ENCODE measurements around the gene EHF. TPM values are rescaled to one million over a fixed set of nuclear protein-coding genes. Genes with fewer than 3 reads are reported as not detected.

EHF gene
- total RNA-seq, 2 donors from 2014 or later: 289 to 316 TPM

DNA sequence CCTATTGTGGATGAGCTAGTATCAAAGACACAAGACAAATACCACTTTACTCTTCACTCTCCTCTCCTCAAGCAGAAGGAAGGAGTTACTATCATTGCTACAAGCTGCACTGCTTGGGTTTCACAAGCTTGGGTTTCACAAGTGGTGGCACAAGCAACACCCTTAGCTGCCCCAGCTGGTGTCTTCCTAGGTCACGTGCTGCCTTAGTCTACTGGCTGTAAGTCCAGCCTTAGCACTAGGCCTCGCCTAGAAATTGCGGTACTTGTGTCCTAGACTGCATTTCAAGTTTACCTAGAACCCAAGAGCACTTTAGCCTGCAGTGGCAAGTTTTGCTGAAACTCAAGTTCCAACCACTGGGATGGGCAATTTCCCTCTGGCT is 86.6 kb downstream of the EHF start:
- Histone ChIP-seq H3K27me3 (no peaks in the 10 kb centered on the region), H3K36me3 (no peaks in the 10 kb centered on the region), H3K9me3 (no peaks in the 10 kb centered on the region), H3K9ac (ENCODE audit: low read depth in 2 of 2, low read length in 2 of 2) (no peak overlapping the region), H3K4me3 (no peak overlapping the region), H3K4me1 (no peaks in the 10 kb centered on the region), H3K27ac (no peak overlapping the region)
- DNase-seq: no peak
- TF ChIP-seq CTCF (IDR thresholded peaks at IDR 0.05): no peak
- intact Hi-C loops (cut with DNase I): no loop called here

Other genes with a start within 250 kb of the EHF start
- gene CAT, start 182.2 kb upstream of the EHF start, total RNA-seq: 10 to 100 TPM; 88.4 to 92.3 TPM
- not detected for gene ELF5, start 107.3 kb upstream of the EHF start, total RNA-seq